Skeletal muscle satellite cell (primary cell): ENCODE measurements around the gene KIF26B.

Experiments
- H3K27me3 ChIP-seq: 2 replicates; pipeline ENCODE4 v1.7.0; 2013; ENCODE audit warnings: low read length; ENCODE audit not compliant: control insufficient read depth, insufficient read depth
- H3K36me3 ChIP-seq: 2 replicates; pipeline ENCODE4 v1.7.0; 2013; ENCODE audit warnings: mild to moderate bottlenecking, control low read depth, low read length; ENCODE audit not compliant: insufficient read depth
- H3K4me1 ChIP-seq: 2 replicates; pipeline ENCODE4 v1.7.0; 2013; ENCODE audit warnings: low read length; ENCODE audit not compliant: control insufficient read depth, insufficient read depth
- H3K4me2 ChIP-seq: 2 replicates; pipeline ENCODE4 v1.7.0; 2013; ENCODE audit warnings: mild to moderate bottlenecking, low read length
- H3K4me3 ChIP-seq: 2 replicates; pipeline ENCODE4 v1.7.0; 2013; ENCODE audit warnings: low read length
- H3K9ac ChIP-seq: 2 replicates; pipeline ENCODE4 v1.7.0; 2013; ENCODE audit warnings: mild to moderate bottlenecking, low read depth, low read length, moderate library complexity
- H3K9me3 ChIP-seq: replicated peaks from 2 replicates; pipeline ENCODE4 v1.7.0; 2013; ENCODE audit warnings: mild to moderate bottlenecking, control low read depth, low read length

KIF26B gene

GRCh38 chr1:245270972-245271371 lies 116.2 kb downstream of the KIF26B start:
- Histone ChIP-seq H3K4me1 (no peaks in the 10 kb centered on the region), H3K9me3 (no peaks in the 10 kb centered on the region), H3K9ac (no peak overlapping the region), H3K27me3 (no peaks in the 10 kb centered on the region), H3K36me3 (no peaks in the 10 kb centered on the region), H3K4me2 (no peak overlapping the region), H3K4me3 (no peak overlapping the region)

GRCh38 chr1:245272676-245273075 lies 117.9 kb downstream of the KIF26B start:
- H3K9me3 ChIP-seq, result no peaks in the 10 kb centered on the region
- H3K4me1 ChIP-seq, result no peaks in the 10 kb centered on the region
- no peak overlapping the region for H3K9ac ChIP-seq
- no peaks in the 10 kb centered on the region for H3K27me3 ChIP-seq
- H3K36me3 ChIP-seq, result no peaks in the 10 kb centered on the region
- no peak overlapping the region for H3K4me3 ChIP-seq
- H3K4me2 ChIP-seq, result no peak overlapping the region

GRCh38 chr1:245276445-245276844 lies 121.7 kb downstream of the KIF26B start:
- Histone ChIP-seq H3K36me3 (no peaks in the 10 kb centered on the region), H3K4me2 (no peak overlapping the region), H3K9ac (no peak overlapping the region), H3K27me3 (no peaks in the 10 kb centered on the region), H3K9me3 (no peaks in the 10 kb centered on the region), H3K4me1 (no peaks in the 10 kb centered on the region), H3K4me3 (no peak overlapping the region)

- Histone ChIP-seq H3K9ac (no peak overlapping the region), H3K4me1 (no peaks in the 10 kb centered on the region), H3K27me3 (no peaks in the 10 kb centered on the region), H3K36me3 (no peaks in the 10 kb centered on the region), H3K4me3 (no peak overlapping the region), H3K4me2 (no peak overlapping the region), H3K9me3 (no peaks in the 10 kb centered on the region)
Measured at GRCh38 chr1:245277276-245277675, 122.5 kb downstream of the KIF26B start.

GRCh38 chr1:245278846-245279245 lies 124.1 kb downstream of the KIF26B start:
- Histone ChIP-seq H3K4me3 (no peak overlapping the region), H3K4me2 (no peak overlapping the region), H3K36me3 (no peaks in the 10 kb centered on the region), H3K9ac (no peak overlapping the region), H3K27me3 (no peaks in the 10 kb centered on the region), H3K9me3 (no peaks in the 10 kb centered on the region), H3K4me1 (no peaks in the 10 kb centered on the region)

- no peak overlapping the region for H3K9ac ChIP-seq
- H3K9me3 ChIP-seq, result no peaks in the 10 kb centered on the region
- H3K4me2 ChIP-seq, result no peak overlapping the region
- H3K4me3 ChIP-seq, result no peak overlapping the region
- H3K36me3 ChIP-seq, result no peaks in the 10 kb centered on the region
- no peaks in the 10 kb centered on the region for H3K27me3 ChIP-seq
- H3K4me1 ChIP-seq, result no peaks in the 10 kb centered on the region
Measured at GRCh38 chr1:245279346-245279745, 124.6 kb downstream of the KIF26B start.

GRCh38 chr1:245283001-245283400 lies 128.2 kb downstream of the KIF26B start:
- Histone ChIP-seq H3K27me3 (no peaks in the 10 kb centered on the region), H3K4me2 (no peak overlapping the region), H3K4me3 (no peak overlapping the region), H3K4me1 (no peaks in the 10 kb centered on the region), H3K9me3 (no peaks in the 10 kb centered on the region), H3K9ac (no peak overlapping the region), H3K36me3 (no peaks in the 10 kb centered on the region)

- no peak overlapping the region for H3K4me3 ChIP-seq
- no peak overlapping the region for H3K4me2 ChIP-seq
- no peaks in the 10 kb centered on the region for H3K9me3 ChIP-seq
- H3K4me1 ChIP-seq, result no peaks in the 10 kb centered on the region
- no peaks in the 10 kb centered on the region for H3K27me3 ChIP-seq
- H3K36me3 ChIP-seq, result no peaks in the 10 kb centered on the region
- no peak overlapping the region for H3K9ac ChIP-seq
Measured at GRCh38 chr1:245285168-245285567, 130.4 kb downstream of the KIF26B start.

- H3K9ac ChIP-seq, result no peak overlapping the region
- H3K4me3 ChIP-seq, result no peak overlapping the region
- H3K4me1 ChIP-seq, result no peaks in the 10 kb centered on the region
- H3K4me2 ChIP-seq, result no peak overlapping the region
- no peaks in the 10 kb centered on the region for H3K27me3 ChIP-seq
- no peaks in the 10 kb centered on the region for H3K9me3 ChIP-seq
- H3K36me3 ChIP-seq, result no peaks in the 10 kb centered on the region
Measured at GRCh38 chr1:245288796-245289195, 134.0 kb downstream of the KIF26B start.

GRCh38 chr1:245290836-245291235 lies 136.1 kb downstream of the KIF26B start:
- Histone ChIP-seq H3K4me3 (no peak overlapping the region), H3K4me1 (no peaks in the 10 kb centered on the region), H3K36me3 (no peaks in the 10 kb centered on the region), H3K9ac (no peak overlapping the region), H3K4me2 (no peak overlapping the region), H3K27me3 (no peaks in the 10 kb centered on the region), H3K9me3 (no peaks in the 10 kb centered on the region)

- Histone ChIP-seq H3K36me3 (no peaks in the 10 kb centered on the region), H3K4me3 (no peak overlapping the region), H3K4me2 (no peak overlapping the region), H3K9ac (no peak overlapping the region), H3K9me3 (no peaks in the 10 kb centered on the region), H3K4me1 (no peaks in the 10 kb centered on the region), H3K27me3 (no peaks in the 10 kb centered on the region)
Measured at GRCh38 chr1:245291351-245291750, 136.6 kb downstream of the KIF26B start.

GRCh38 chr1:245292141-245292540 lies 137.4 kb downstream of the KIF26B start:
- no peaks in the 10 kb centered on the region for H3K4me1 ChIP-seq
- H3K4me3 ChIP-seq, result no peak overlapping the region
- H3K9me3 ChIP-seq, result no peaks in the 10 kb centered on the region
- H3K4me2 ChIP-seq, result no peak overlapping the region
- no peak overlapping the region for H3K9ac ChIP-seq
- H3K27me3 ChIP-seq, result no peaks in the 10 kb centered on the region
- no peaks in the 10 kb centered on the region for H3K36me3 ChIP-seq
